NCI-H82 treated with DMSO at 0.1 percent for 48 hours (cell line): ENCODE results near the gene VRK1.

Experiments
- DNase-seq: peaks from one replicate; lab custom pipeline; 2025; ENCODE audit not compliant: unreplicated experiment; lab: John Stamatoyannopoulos, UW

The VRK1 gene

DNA sequence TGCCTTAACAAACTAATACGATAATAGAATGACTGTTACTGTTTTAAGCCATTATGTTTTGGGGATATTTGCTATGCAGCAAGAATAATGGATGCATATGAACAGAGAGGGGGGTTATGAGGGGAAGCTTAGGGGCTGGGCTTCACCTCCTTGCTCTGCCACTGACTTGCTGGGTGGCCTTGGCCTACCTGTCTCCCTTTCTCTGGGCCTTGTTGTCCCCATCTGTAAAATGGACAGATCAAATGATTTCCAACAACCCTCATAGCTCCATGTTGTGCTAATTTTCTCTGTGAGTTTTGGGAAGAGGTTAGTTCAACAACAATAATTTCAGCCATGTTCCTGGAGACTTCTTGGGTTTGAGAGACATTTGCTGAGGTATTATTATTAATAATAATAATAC, 119.6 kb downstream of the VRK1 start:
- no peak for DNase-seq

DNA sequence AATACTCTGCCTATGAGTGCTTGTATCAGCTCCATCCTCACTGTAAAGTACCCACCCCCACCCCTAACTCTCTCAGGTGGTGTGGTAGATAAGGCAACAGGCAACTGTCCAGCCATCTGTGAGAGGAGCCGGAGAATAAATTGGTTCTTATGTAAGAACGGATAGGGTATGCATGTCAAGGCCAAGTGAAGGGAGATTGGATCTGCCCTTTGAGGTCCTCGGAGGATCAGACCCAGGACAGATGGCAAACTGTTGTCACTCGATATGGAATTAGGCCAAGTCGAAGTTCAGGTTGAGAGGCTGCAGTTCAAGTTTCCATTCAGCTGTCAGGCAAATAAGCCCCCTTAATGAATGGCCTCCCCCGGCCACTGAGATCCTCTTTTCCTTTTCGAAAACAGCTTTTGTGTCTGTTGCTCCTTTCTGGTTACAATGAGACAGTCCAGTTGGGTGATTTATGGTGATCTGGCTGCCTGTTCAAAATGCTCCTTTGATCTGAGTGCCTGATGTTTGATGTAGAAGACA, 120.3 kb downstream of the VRK1 start:
- DNase-seq: peak; percentile 92

DNA sequence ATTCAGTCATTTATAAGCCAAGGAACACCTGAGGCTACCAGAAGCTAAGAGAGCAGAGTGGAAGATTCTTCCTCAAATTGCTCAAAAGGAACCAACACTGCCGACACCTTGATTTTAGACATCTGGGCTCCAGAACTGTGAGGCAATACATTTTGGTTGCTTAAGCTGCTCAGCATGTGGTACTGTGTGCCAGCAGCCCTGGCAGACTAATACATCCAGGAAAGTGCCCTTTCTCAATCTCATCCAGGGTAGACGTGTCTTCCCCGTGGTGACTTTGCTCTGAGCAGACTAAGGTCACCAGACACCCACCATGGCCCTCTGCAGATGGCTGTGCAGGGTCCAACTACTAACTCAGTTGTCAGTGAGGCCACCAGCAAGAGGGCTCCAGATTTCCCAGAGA, 122.8 kb downstream of the VRK1 start:
- DNase-seq: no peak

DNA sequence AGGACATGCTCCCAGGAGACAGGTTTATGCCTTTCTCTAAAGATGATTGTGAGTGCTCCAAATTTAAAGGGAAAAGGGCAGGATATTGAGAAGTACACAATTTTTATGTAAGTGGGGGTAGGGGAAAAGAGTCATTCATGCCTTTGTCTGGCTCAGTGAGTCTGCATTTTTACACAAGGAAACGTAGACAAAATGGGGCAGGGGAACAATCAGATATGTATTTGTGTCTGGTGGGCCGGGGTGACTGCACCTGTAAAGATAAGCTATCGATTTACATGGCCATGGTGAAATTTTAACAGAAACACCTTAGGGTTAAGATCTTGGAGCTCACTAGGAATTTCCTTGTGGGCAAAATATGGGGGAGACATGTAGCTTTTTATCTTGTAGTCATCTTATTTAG, 123.6 kb downstream of the VRK1 start:
- DNase-seq: no peak

DNA sequence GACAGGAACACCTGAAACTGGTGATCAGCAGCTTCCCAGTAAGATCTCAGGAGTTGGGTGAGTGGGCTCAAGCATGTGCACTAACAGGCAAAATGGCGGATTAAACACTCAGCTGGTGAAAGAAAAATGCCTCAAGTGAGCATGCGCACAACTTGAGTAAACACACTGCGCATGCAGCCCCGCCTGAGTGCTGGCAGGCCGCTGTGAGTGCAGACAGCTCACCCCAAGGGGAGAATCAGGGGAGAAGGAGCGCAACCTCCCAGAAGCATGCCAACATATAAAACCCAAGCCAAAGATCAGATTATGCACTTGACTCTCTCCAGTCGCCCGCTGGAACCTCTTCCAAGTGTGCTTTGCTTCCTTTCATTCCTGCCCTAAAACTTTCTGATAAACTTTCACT, 125.8 kb downstream of the VRK1 start:
- DNase-seq: no peak

DNA sequence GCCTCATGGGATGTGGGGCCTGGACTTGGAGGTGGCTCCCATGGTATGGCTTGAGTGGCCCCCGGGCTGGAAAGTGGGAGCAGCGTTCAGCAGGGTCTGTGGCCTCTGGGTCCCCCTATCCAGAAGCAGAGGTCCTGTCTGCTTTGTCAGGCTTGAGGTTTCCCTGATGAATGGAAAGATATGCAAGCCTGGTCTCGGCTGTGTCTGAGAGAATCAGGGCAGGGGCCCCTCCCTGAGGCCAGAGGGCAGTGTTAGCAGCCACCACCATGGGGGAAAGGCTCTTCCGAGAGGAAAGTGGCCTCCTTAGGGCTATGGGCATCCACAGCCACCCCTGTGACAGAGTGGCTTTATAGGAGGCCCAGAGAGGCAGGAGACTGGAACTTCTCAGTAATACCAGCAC, 128.2 kb downstream of the VRK1 start:
- no peak for DNase-seq

DNA sequence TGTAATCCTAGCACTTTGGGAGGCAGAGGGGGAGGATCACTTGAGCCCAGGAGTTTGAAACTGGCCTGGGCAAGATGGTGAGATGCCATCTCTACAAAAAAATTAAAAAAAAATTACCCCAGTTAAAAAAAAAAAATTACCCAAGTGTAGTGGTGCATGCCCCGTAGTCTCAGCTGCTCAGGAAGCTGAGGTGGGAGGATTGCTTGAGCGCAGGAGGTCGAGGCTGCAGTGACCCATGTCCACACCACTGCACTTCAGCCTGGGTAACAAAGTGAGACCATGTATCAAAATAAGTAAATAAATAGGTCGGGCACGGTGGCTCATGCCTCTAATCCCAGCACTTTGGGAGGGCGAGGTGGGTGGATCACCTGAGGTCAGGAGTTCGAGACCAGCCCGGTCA, 128.8 kb downstream of the VRK1 start:
- no peak for DNase-seq

DNA sequence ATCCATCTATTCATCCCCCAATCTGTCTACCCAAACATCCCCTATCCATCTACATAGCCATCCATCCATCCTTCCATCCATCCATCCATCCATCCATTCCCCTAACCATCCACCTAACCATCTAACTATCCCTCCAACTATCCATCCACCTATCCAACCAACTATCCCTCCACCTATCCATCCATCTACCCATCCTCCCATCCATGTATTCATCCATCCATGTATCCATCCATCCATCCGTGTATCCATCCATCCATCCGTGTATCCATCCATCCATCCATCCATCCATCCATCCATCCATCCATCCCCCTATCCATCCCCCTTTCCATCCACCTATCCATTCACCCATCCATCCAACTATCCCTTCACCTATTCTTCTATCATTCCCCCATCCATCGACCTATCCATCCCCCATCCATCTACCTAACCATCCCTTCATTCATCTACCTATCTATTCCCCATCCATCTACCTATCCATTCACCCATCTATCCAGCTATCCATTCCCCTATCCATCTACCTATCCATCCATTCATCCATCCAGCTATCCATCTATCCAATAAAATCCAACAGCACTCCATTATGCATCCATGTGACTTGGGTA, 131.7 kb downstream of the VRK1 start:
- DNase-seq: no peak

DNA sequence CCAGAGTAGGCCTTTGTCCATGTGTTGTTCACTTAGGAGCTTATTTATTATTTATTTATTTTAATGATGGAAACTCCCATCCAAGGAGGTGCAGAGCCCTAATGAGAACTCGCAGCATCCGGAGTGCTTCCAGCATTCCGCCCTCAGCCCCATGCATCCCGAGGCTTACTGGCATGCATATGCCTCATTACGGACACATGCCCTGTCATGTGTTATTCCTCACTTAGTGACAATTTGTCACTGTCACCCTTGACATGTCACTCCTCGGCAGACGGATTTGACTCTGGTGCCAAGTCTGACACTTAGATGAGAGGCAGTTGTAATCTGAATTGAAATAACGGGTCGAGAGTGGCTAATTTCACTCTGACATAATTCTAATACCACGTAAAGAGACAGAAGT, 132.8 kb downstream of the VRK1 start:
- peak; percentile 17 for DNase-seq

DNA sequence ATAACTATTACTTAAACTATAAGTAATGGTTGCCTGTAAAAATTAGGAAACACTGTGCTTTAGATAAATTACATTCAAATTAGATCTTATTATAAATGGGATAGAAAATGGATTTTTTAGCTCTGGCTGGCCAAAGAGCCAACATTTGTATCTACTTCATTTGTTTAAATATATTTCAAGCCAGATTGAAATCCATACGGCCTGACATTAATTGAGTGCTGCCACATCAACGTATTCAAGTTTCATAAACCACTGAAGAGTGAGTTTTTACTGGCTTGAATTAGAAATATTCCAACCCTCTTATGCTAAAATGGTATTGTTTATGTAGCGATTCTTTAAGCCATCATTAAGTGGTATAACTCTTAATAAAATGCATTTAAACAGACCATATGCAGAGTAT, 133.3 kb downstream of the VRK1 start:
- no peak for DNase-seq
